Measurements from ENCODE around the gene SLC7A1.
A peak's percentile ranks its signal among the peaks of the same experiment; 100 is the strongest.

GRCh38 chr13:29594303-29594709 lies 1.2 kb downstream of the SLC7A1 start:
- TF ChIP-seq, protein P1, sequence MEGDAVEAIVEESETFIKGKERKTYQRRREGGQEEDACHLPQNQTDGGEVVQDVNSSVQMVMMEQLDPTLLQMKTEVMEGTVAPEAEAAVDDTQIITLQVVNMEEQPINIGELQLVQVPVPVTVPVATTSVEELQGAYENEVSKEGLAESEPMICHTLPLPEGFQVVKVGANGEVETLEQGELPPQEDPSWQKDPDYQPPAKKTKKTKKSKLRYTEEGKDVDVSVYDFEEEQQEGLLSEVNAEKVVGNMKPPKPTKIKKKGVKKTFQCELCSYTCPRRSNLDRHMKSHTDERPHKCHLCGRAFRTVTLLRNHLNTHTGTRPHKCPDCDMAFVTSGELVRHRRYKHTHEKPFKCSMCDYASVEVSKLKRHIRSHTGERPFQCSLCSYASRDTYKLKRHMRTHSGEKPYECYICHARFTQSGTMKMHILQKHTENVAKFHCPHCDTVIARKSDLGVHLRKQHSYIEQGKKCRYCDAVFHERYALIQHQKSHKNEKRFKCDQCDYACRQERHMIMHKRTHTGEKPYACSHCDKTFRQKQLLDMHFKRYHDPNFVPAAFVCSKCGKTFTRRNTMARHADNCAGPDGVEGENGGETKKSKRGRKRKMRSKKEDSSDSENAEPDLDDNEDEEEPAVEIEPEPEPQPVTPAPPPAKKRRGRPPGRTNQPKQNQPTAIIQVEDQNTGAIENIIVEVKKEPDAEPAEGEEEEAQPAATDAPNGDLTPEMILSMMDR (IDR thresholded peaks at IDR 0.05): no peak
- TF ChIP-seq EP300 (IDR thresholded peaks at IDR 0.05) (peak in 1 of 4 donors; percentile 28), POLR2A (IDR thresholded peaks at IDR 0.05) (no peak)

Data from sigmoid colon (tissue), 4 donors.